Right lobe of liver (tissue), 4 donors: ENCODE results near the gene ZNF160.

Experiments
- POLR2A ChIP-seq: fragments of 450-650 bp; IDR thresholded peaks from one replicate; pipeline ENCODE4 v1.6.1; 2017; ENCODE audit warnings: antibody characterized with exemption, mild to moderate bottlenecking
- TF ChIP-seq, protein P1 (sequence below), 4 donors: fragments of 200-600 bp in 3 of 4; fragments of 450-650 bp in 1 of 4; IDR thresholded peaks; one replicate each; pipeline versions ENCODE4 v1.5.1 to v1.8.0; 2016 to 2022; ENCODE audit warnings: antibody characterized with exemption in 4 of 4, mild to moderate bottlenecking in 2 of 4
- donor health status: DM: no; HTN: no; CAD: no.
- donor health status: DM: no; HTN: no; CAD: no.
- donor health status: DM: no; HTN: yes; CAD: no.

- TF ChIP-seq, protein P1, sequence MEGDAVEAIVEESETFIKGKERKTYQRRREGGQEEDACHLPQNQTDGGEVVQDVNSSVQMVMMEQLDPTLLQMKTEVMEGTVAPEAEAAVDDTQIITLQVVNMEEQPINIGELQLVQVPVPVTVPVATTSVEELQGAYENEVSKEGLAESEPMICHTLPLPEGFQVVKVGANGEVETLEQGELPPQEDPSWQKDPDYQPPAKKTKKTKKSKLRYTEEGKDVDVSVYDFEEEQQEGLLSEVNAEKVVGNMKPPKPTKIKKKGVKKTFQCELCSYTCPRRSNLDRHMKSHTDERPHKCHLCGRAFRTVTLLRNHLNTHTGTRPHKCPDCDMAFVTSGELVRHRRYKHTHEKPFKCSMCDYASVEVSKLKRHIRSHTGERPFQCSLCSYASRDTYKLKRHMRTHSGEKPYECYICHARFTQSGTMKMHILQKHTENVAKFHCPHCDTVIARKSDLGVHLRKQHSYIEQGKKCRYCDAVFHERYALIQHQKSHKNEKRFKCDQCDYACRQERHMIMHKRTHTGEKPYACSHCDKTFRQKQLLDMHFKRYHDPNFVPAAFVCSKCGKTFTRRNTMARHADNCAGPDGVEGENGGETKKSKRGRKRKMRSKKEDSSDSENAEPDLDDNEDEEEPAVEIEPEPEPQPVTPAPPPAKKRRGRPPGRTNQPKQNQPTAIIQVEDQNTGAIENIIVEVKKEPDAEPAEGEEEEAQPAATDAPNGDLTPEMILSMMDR (IDR thresholded peaks at IDR 0.05): no peak
- no peak for TF ChIP-seq POLR2A
These were observed 10.5 kb downstream of the ZNF160 start for GRCh38 chr19:53092723-53093122.
